HEK293 (cell line): ENCODE measurements around the gene RNF227.

Experiments
- OVOL3 ChIP-seq: fragments of 450-650 bp; formaldehyde crosslinking; IDR thresholded peaks from 2 replicates; pipeline ENCODE4 v1.5.1; 2016; ENCODE audit warnings: missing biosample characterization, missing genetic modification characterization
- ZBTB10 ChIP-seq: fragments of 450-650 bp; formaldehyde crosslinking; IDR thresholded peaks from 2 replicates; pipeline ENCODE4 v1.5.1; 2016; ENCODE audit warnings: missing biosample characterization, missing genetic modification characterization
- ZBTB6 ChIP-seq: fragments of 450-650 bp; formaldehyde crosslinking; IDR thresholded peaks from 2 replicates; pipeline ENCODE4 v1.5.1; 2017; ENCODE audit warnings: missing biosample characterization, missing genetic modification characterization
- ZNF18 ChIP-seq: fragments of 450-650 bp; formaldehyde crosslinking; IDR thresholded peaks from 2 replicates; pipeline ENCODE4 v1.5.1; 2016; ENCODE audit warnings: missing biosample characterization, missing genetic modification characterization
- ZNF394 ChIP-seq: fragments of 450-650 bp; formaldehyde crosslinking; IDR thresholded peaks from 2 replicates; pipeline ENCODE4 v1.5.1; 2016; ENCODE audit warnings: missing biosample characterization, missing genetic modification characterization, mild to moderate bottlenecking, moderate library complexity, borderline replicate concordance
- ZNF707 ChIP-seq: fragments of 450-650 bp; formaldehyde crosslinking; IDR thresholded peaks from 2 replicates; pipeline ENCODE4 v1.5.1; 2016; ENCODE audit warnings: missing biosample characterization, missing genetic modification characterization
- ZNF76 ChIP-seq: fragments of 450-650 bp; formaldehyde crosslinking; IDR thresholded peaks from 2 replicates; pipeline ENCODE4; 2016; ENCODE audit warnings: low read depth, missing biosample characterization, missing genetic modification characterization, borderline replicate concordance
- ZSCAN18 ChIP-seq: fragments of 450-650 bp; formaldehyde crosslinking; IDR thresholded peaks from 2 replicates; pipeline ENCODE4 v1.5.1; 2016; ENCODE audit warnings: missing biosample characterization, missing genetic modification characterization
- TF ChIP-seq, protein P1 (sequence below): fragments of 450-650 bp; formaldehyde crosslinking; IDR thresholded peaks from 2 replicates; pipeline ENCODE4 v1.5.1; 2016; ENCODE audit warnings: missing biosample characterization, missing genetic modification characterization
- TF ChIP-seq, protein P2 (sequence below): fragments of 450-650 bp; formaldehyde crosslinking; conservative IDR thresholded peaks from 2 replicates; pipeline ENCODE4 v1.5.1; 2016; ENCODE audit warnings: low read depth, missing biosample characterization, missing genetic modification characterization
- TF ChIP-seq, protein P3 (sequence below): fragments of 450-650 bp; formaldehyde crosslinking; IDR thresholded peaks from 2 replicates; pipeline ENCODE4 v1.5.1; 2016; ENCODE audit warnings: missing biosample characterization, missing genetic modification characterization

The RNF227 gene

GRCh38 chr17:7888184-7888920 lies 27.7 kb downstream of the RNF227 start, which contains the start of gene CHD3 (continued):
- TF ChIP-seq ZNF18 (tag by site-specific recombination) (0 out of 2 replicates have a peak, but pooled peaks have one; percentile 3), ZBTB10 (tag by site-specific recombination) (peak; percentile 9; the same call in 1 of the 2 replicates), ZBTB6 (peak; percentile 59; the same call in 1 of the 2 replicates), ZSCAN18 (tag by site-specific recombination) (no peak), OVOL3 (tag by site-specific recombination) (no peak), ZNF394 (tag by site-specific recombination) (no peak), ZNF707 (tag by site-specific recombination) (no peak), ZNF76 (tag by site-specific recombination) (0 out of 2 replicates have a peak, but pooled peaks have one; percentile 25)
- TF ChIP-seq, protein P1, sequence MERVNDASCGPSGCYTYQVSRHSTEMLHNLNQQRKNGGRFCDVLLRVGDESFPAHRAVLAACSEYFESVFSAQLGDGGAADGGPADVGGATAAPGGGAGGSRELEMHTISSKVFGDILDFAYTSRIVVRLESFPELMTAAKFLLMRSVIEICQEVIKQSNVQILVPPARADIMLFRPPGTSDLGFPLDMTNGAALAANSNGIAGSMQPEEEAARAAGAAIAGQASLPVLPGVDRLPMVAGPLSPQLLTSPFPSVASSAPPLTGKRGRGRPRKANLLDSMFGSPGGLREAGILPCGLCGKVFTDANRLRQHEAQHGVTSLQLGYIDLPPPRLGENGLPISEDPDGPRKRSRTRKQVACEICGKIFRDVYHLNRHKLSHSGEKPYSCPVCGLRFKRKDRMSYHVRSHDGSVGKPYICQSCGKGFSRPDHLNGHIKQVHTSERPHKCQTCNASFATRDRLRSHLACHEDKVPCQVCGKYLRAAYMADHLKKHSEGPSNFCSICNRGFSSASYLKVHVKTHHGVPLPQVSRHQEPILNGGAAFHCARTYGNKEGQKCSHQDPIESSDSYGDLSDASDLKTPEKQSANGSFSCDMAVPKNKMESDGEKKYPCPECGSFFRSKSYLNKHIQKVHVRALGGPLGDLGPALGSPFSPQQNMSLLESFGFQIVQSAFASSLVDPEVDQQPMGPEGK (tag by site-specific recombination): no peak
- TF ChIP-seq, protein P2, sequence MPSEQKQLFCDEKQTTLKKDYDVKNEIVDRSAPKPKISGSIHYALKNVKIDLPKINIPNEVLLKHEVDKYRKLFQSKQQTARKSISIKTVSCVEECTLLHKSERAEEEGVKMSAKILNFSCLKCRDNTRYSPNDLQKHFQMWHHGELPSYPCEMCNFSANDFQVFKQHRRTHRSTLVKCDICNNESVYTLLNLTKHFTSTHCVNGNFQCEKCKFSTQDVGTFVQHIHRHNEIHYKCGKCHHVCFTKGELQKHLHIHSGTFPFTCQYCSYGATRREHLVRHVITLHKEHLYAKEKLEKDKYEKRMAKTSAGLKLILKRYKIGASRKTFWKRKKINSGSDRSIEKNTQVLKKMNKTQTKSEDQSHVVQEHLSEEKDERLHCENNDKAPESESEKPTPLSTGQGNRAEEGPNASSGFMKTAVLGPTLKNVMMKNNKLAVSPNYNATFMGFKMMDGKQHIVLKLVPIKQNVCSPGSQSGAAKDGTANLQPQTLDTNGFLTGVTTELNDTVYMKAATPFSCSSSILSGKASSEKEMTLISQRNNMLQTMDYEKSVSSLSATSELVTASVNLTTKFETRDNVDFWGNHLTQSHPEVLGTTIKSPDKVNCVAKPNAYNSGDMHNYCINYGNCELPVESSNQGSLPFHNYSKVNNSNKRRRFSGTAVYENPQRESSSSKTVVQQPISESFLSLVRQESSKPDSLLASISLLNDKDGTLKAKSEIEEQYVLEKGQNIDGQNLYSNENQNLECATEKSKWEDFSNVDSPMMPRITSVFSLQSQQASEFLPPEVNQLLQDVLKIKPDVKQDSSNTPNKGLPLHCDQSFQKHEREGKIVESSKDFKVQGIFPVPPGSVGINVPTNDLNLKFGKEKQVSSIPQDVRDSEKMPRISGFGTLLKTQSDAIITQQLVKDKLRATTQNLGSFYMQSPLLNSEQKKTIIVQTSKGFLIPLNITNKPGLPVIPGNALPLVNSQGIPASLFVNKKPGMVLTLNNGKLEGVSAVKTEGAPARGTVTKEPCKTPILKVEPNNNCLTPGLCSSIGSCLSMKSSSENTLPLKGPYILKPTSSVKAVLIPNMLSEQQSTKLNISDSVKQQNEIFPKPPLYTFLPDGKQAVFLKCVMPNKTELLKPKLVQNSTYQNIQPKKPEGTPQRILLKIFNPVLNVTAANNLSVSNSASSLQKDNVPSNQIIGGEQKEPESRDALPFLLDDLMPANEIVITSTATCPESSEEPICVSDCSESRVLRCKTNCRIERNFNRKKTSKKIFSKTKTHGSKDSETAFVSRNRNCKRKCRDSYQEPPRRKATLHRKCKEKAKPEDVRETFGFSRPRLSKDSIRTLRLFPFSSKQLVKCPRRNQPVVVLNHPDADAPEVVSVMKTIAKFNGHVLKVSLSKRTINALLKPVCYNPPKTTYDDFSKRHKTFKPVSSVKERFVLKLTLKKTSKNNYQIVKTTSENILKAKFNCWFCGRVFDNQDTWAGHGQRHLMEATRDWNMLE (tag by site-specific recombination): no peak
- TF ChIP-seq, protein P3, sequence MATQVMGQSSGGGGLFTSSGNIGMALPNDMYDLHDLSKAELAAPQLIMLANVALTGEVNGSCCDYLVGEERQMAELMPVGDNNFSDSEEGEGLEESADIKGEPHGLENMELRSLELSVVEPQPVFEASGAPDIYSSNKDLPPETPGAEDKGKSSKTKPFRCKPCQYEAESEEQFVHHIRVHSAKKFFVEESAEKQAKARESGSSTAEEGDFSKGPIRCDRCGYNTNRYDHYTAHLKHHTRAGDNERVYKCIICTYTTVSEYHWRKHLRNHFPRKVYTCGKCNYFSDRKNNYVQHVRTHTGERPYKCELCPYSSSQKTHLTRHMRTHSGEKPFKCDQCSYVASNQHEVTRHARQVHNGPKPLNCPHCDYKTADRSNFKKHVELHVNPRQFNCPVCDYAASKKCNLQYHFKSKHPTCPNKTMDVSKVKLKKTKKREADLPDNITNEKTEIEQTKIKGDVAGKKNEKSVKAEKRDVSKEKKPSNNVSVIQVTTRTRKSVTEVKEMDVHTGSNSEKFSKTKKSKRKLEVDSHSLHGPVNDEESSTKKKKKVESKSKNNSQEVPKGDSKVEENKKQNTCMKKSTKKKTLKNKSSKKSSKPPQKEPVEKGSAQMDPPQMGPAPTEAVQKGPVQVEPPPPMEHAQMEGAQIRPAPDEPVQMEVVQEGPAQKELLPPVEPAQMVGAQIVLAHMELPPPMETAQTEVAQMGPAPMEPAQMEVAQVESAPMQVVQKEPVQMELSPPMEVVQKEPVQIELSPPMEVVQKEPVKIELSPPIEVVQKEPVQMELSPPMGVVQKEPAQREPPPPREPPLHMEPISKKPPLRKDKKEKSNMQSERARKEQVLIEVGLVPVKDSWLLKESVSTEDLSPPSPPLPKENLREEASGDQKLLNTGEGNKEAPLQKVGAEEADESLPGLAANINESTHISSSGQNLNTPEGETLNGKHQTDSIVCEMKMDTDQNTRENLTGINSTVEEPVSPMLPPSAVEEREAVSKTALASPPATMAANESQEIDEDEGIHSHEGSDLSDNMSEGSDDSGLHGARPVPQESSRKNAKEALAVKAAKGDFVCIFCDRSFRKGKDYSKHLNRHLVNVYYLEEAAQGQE (tag by site-specific recombination): no peak
